Loucy (cell line): ENCODE results near the gene NRM.

Experiments used
- H2AFZ ChIP-seq: fragments of 200-600 bp; sonication (generic); 2 replicates; pipeline ENCODE4 v1.6.0; 2016; ENCODE audit warnings: antibody characterized with exemption, mild to moderate bottlenecking, low read length, moderate library complexity
- H3F3A ChIP-seq: fragments of 200-600 bp; 2 replicates; pipeline ENCODE4 v1.6.0; 2016; ENCODE audit warnings: antibody characterized with exemption, low read depth, mild to moderate bottlenecking
- H3K27me3 ChIP-seq: fragments of 200-600 bp; sonication (generic); 2 replicates; pipeline ENCODE4 v1.6.1; 2014; ENCODE audit warnings: low read length, mild to moderate bottlenecking; ENCODE audit not compliant: insufficient read depth, poor library complexity, severe bottlenecking
- H3K36me3 ChIP-seq: fragments of 200-600 bp; sonication (generic); 2 replicates; pipeline ENCODE4 v1.6.1; 2016; ENCODE audit warnings: low read length; ENCODE audit not compliant: insufficient read depth
- H3K4me1 ChIP-seq: fragments of 200-600 bp; sonication (generic); 2 replicates; pipeline ENCODE4 v1.5.1; 2014; ENCODE audit warnings: low read length, mild to moderate bottlenecking; ENCODE audit not compliant: insufficient read depth, poor library complexity, severe bottlenecking
- H3K4me2 ChIP-seq: fragments of 200-600 bp; sonication (generic); 2 replicates; pipeline ENCODE4 v1.6.0; 2014; ENCODE audit warnings: antibody characterized with exemption, low read length, low read depth, mild to moderate bottlenecking; ENCODE audit not compliant: poor library complexity, severe bottlenecking
- H3K4me3 ChIP-seq: fragments of 200-600 bp; sonication (generic); 2 replicates; pipeline ENCODE4 v1.5.1; 2014; ENCODE audit warnings: low read length, mild to moderate bottlenecking, mixed read lengths; ENCODE audit not compliant: poor library complexity, severe bottlenecking
- H3K79me2 ChIP-seq: fragments of 200-600 bp; sonication (generic); 2 replicates; pipeline ENCODE4 v1.6.1; 2014; ENCODE audit warnings: low read length; ENCODE audit not compliant: insufficient read depth
- H3K9ac ChIP-seq: fragments of 200-600 bp; sonication (generic); 2 replicates; pipeline ENCODE4 v1.6.0; 2014; ENCODE audit warnings: mild to moderate bottlenecking, low read depth, low read length, moderate library complexity; ENCODE audit not compliant: poor library complexity, severe bottlenecking
- H3K9me2 ChIP-seq: fragments of 200-600 bp; sonication (generic); replicated peaks from 2 replicates; pipeline ENCODE4 v1.6.1; 2016; ENCODE audit warnings: low read depth, low read length, mixed read lengths
- H3K9me3 ChIP-seq: fragments of 200-600 bp; sonication (generic); 2 replicates; pipeline ENCODE4 v1.6.1; 2014; ENCODE audit warnings: mild to moderate bottlenecking, antibody characterized with exemption, low read length, low read depth; ENCODE audit not compliant: insufficient read depth
- H4K20me1 ChIP-seq: fragments of 200-600 bp; sonication (generic); 2 replicates; pipeline ENCODE4 v1.6.0; 2014; ENCODE audit warnings: antibody characterized with exemption, low read length, mild to moderate bottlenecking; ENCODE audit not compliant: insufficient read depth, poor library complexity, severe bottlenecking
- EZH2phosphoT487 ChIP-seq: fragments of 200-600 bp; IDR thresholded peaks from 2 replicates; pipeline ENCODE4 v1.6.1; 2018; ENCODE audit warnings: antibody characterized with exemption, mild to moderate bottlenecking, moderate library complexity, borderline replicate concordance
- TF ChIP-seq, protein P1 (sequence below): fragments of 200-600 bp; sonication (generic); conservative IDR thresholded peaks from 2 replicates; pipeline ENCODE4 v1.5.1; 2014; ENCODE audit warnings: mild to moderate bottlenecking, antibody characterized with exemption, low read length

Gene NRM

DNA sequence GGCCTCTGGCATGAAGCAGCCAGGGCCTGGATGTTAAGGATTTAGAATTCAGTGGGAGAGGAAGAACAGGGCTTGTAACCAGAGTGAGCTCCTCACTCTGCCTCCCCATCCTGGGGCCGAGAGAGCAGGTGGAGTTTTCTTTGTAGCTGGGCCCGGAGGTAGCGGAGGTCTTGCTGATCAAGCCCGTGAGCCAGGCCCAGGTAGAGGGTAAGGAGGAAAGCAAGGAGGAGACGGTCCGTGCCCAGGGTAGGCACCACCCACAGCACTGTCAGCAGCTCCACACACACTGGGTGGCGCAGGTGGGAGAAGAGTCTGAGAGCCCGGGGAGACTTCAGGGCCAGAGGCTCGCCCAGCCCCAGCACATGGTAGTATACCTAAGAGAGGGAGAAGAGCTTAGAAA is 2.2 kb downstream of the NRM start:
- no peaks in the 10 kb centered on the region for H3F3A ChIP-seq
- H3K9me2 ChIP-seq: no peaks in the 10 kb centered on the region
- H4K20me1 ChIP-seq: peaks cover 15% of the 10 kb centered on the region
- TF ChIP-seq EZH2phosphoT487: no peak
- TF ChIP-seq, protein P1, sequence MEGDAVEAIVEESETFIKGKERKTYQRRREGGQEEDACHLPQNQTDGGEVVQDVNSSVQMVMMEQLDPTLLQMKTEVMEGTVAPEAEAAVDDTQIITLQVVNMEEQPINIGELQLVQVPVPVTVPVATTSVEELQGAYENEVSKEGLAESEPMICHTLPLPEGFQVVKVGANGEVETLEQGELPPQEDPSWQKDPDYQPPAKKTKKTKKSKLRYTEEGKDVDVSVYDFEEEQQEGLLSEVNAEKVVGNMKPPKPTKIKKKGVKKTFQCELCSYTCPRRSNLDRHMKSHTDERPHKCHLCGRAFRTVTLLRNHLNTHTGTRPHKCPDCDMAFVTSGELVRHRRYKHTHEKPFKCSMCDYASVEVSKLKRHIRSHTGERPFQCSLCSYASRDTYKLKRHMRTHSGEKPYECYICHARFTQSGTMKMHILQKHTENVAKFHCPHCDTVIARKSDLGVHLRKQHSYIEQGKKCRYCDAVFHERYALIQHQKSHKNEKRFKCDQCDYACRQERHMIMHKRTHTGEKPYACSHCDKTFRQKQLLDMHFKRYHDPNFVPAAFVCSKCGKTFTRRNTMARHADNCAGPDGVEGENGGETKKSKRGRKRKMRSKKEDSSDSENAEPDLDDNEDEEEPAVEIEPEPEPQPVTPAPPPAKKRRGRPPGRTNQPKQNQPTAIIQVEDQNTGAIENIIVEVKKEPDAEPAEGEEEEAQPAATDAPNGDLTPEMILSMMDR: peak; percentile 19; the same call in 1 of the 2 replicates
- H2AFZ ChIP-seq: no peak overlapping the region
- H3K9ac ChIP-seq: peak overlapping the region; percentile 96
- H3K36me3 ChIP-seq: no peaks in the 10 kb centered on the region
- peak overlapping the region; percentile 97 for H3K4me2 ChIP-seq
- H3K4me3 ChIP-seq: peak overlapping the region; percentile 97
- peaks cover 52% of the 10 kb centered on the region for H3K4me1 ChIP-seq
- no peaks in the 10 kb centered on the region for H3K27me3 ChIP-seq
- peaks cover 70% of the 10 kb centered on the region for H3K79me2 ChIP-seq
- no peaks in the 10 kb centered on the region for H3K9me3 ChIP-seq

DNA sequence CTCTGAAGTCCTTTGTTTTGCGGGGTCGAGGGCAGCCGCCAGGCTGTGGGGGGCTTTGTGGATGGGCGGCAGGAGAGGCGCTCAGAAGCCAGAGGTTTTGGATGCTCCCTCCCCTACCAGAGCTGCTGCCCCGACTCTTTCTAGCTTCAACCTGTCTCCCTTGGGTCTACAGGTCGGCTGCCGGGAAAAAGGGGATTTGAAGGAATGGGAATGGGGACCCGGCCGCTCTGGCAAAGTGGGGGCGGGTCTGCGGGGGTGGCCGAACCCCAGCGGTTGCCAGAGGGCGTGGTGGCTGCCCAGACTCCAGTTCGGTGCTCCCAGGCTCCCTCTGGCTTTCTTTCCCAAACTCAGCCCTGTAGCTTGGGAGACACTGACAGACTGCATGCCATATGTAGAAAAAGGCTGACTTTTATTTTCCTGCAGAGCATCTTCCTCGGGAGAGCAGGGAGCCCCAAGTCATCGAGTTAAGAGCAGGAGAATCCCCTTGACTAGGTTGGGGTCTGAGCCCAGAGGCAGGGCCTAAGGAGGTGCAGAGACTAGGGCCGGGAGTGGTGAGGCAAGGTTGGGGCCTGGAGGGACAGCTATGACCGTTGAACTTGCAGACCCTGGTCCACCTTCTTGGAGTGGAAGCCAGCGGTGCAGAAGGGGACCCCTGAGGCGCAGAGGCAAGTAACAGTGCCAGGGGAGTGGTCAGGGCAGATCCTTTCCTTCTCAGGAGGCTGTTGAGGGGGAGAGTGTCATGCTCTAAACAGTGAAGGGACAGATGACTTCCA is 2.9 kb downstream of the NRM start:
- Histone ChIP-seq H3K36me3 (no peaks in the 10 kb centered on the region), H4K20me1 (peaks cover 17% of the 10 kb centered on the region), H3K4me3 (peak overlapping the region; percentile 97), H3K9ac (peak overlapping the region; percentile 96), H3K4me1 (peaks cover 54% of the 10 kb centered on the region), H3K9me3 (no peaks in the 10 kb centered on the region), H3K79me2 (peaks cover 77% of the 10 kb centered on the region), H3K4me2 (peak overlapping the region; percentile 97), H2AFZ (0 out of 2 replicates have a peak overlapping the region, but pooled peaks have one; percentile 26), H3F3A (peaks cover 4% of the 10 kb centered on the region), H3K9me2 (no peaks in the 10 kb centered on the region), H3K27me3 (no peaks in the 10 kb centered on the region)
- no peak for TF ChIP-seq EZH2phosphoT487
- TF ChIP-seq, protein P1: no peak

DNA sequence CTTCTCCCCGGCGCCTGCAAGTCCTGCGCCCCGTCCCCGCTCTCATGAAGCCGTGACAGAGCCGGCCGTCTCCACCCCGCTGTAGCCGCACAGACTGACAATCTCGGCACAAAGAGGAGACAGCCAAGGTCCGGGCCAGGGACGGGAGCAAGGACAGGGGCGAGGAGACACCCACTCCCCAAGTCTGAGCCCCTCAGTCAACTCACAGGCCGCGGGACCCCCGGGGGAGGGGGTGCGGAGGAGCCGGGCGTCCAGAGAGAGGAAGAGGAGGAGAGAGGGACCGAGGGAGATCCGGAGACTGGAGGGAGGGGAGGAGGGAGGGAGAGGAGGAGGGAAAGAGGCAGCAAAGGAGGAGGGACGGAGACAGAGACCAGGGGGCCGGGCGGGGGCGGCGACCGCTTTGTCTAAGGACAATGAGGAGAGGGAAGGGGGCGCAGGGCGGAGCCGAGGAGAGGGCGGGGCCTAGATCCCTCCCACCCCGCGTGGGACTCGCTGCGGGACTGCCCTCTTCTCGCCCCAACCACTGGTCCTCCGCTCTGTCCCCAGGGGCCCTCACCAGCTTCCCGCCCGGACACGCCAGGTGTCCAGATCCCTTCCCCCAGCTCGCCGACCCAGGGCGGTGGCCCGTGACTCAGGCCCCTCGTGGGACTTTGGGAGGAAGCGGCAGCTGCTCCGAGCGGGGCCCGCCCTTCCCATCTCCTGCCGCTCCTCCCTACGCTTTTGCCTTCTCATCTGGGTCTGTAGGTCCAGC is 3.7 kb downstream of the NRM start:
- H3K36me3 ChIP-seq: no peaks in the 10 kb centered on the region
- no peaks in the 10 kb centered on the region for H3K9me2 ChIP-seq
- H3K9ac ChIP-seq: peak overlapping the region; percentile 96
- no peaks in the 10 kb centered on the region for H3K9me3 ChIP-seq
- H3K4me3 ChIP-seq: peak overlapping the region; percentile 97
- H3K4me1 ChIP-seq: peaks cover 58% of the 10 kb centered on the region
- no peaks in the 10 kb centered on the region for H3K27me3 ChIP-seq
- TF ChIP-seq, protein P1: no peak
- TF ChIP-seq EZH2phosphoT487: no peak
- peak overlapping the region; percentile 97 for H3K4me2 ChIP-seq
- H2AFZ ChIP-seq: 0 out of 2 replicates have a peak overlapping the region, but pooled peaks have one; percentile 26
- H4K20me1 ChIP-seq: peaks cover 20% of the 10 kb centered on the region
- H3F3A ChIP-seq: peaks cover 5% of the 10 kb centered on the region
- peaks cover 81% of the 10 kb centered on the region for H3K79me2 ChIP-seq
